H9 (cell line): ENCODE measurements around the gene TMEM267. TPM values are rescaled to one million over a fixed set of nuclear protein-coding genes. Genes with fewer than 3 reads are reported as not detected.

ENCODE experiments used
- DNase-seq: peaks from one replicate; pipeline ENCODE4 v3.0.0-alpha.2; 2017
- H2AFZ ChIP-seq: one replicate; pipeline ENCODE4 v1.6.1; 2013; ENCODE audit warnings: mild to moderate bottlenecking, low read length, control low read depth, moderate library complexity
- H2AK5ac ChIP-seq: 2 replicates; pipeline ENCODE4 v1.6.1; 2013; ENCODE audit warnings: low read length, control low read depth, mixed read lengths; ENCODE audit not compliant: insufficient read length
- H2BK120ac ChIP-seq: one replicate; pipeline ENCODE4 v1.6.1; 2013; ENCODE audit warnings: low read depth, mild to moderate bottlenecking, low read length, control low read depth, inconsistent platforms; ENCODE audit not compliant: poor library complexity, severe bottlenecking
- H2BK12ac ChIP-seq: 2 replicates; pipeline ENCODE4 v1.6.1; 2013; ENCODE audit warnings: low read length, control low read depth, mixed read lengths, low read depth; ENCODE audit not compliant: insufficient read length
- H2BK15ac ChIP-seq: 2 replicates; pipeline ENCODE4 v1.6.1; 2013; ENCODE audit warnings: low read depth, low read length, control low read depth
- H2BK20ac ChIP-seq: one replicate; pipeline ENCODE4 v1.6.1; 2013; ENCODE audit warnings: low read depth, mild to moderate bottlenecking, low read length, control low read depth, inconsistent platforms; ENCODE audit not compliant: poor library complexity, severe bottlenecking
- H2BK5ac ChIP-seq: 2 replicates; pipeline ENCODE4 v1.6.1; 2013; ENCODE audit warnings: low read length, control low read depth, mixed read lengths; ENCODE audit not compliant: insufficient read length
- H3K14ac ChIP-seq: 2 replicates; pipeline ENCODE4 v1.6.1; 2013; ENCODE audit warnings: low read length, control low read depth; ENCODE audit not compliant: insufficient read depth
- H3K18ac ChIP-seq: 2 replicates; pipeline ENCODE4 v1.6.1; 2013; ENCODE audit warnings: low read depth, mild to moderate bottlenecking, mixed read lengths, low read length, control low read depth; ENCODE audit not compliant: insufficient read length
- H3K23ac ChIP-seq: 2 replicates; pipeline ENCODE4 v1.6.1; 2013; ENCODE audit warnings: low read length, control low read depth, mixed read lengths, low read depth; ENCODE audit not compliant: insufficient read length
- H3K23me2 ChIP-seq: 2 replicates; pipeline ENCODE4 v1.6.1; 2013; ENCODE audit warnings: low read depth, mild to moderate bottlenecking, mixed read lengths, low read length, control low read depth; ENCODE audit not compliant: insufficient read length, poor library complexity, severe bottlenecking
- H3K27ac ChIP-seq: 2 replicates; pipeline ENCODE4 v1.5.1; 2013; ENCODE audit warnings: low read length, control low read depth, mixed read lengths, low read depth; ENCODE audit not compliant: insufficient read length
- H3K27me3 ChIP-seq: 2 replicates; pipeline ENCODE4 v1.6.1; 2013; ENCODE audit warnings: low read length, control low read depth, inconsistent platforms; ENCODE audit not compliant: insufficient read depth
- H3K4ac ChIP-seq: 2 replicates; pipeline ENCODE4 v1.6.1; 2013; ENCODE audit warnings: low read depth, mild to moderate bottlenecking, control low read depth, inconsistent platforms, low read length, moderate library complexity
- H3K4me1 ChIP-seq: 2 replicates; pipeline ENCODE4 v1.6.1; 2013; ENCODE audit warnings: low read length, control low read depth, inconsistent platforms; ENCODE audit not compliant: insufficient read depth
- H3K4me2 ChIP-seq: 2 replicates; pipeline ENCODE4 v1.6.1; 2013; ENCODE audit warnings: low read length, control low read depth, mixed read lengths; ENCODE audit not compliant: insufficient read length, insufficient read depth
- H3K56ac ChIP-seq: 2 replicates; pipeline ENCODE4 v1.6.1; 2013; ENCODE audit warnings: low read depth, mild to moderate bottlenecking, mixed read lengths, low read length, control low read depth; ENCODE audit not compliant: insufficient read length
- H3K79me1 ChIP-seq: 2 replicates; pipeline ENCODE4 v1.6.1; 2013; ENCODE audit warnings: low read depth, mild to moderate bottlenecking, moderate library complexity, low read length, control low read depth, inconsistent platforms; ENCODE audit not compliant: insufficient read depth, poor library complexity, severe bottlenecking
- H3K79me2 ChIP-seq: 2 replicates; pipeline ENCODE4 v1.6.1; 2013; ENCODE audit warnings: low read length, control low read depth, inconsistent platforms; ENCODE audit not compliant: insufficient read depth
- H3K9ac ChIP-seq: 2 replicates; pipeline ENCODE4 v1.6.1; 2013; ENCODE audit warnings: low read length, control low read depth, mixed read lengths; ENCODE audit not compliant: insufficient read length; ENCODE audit errors: extremely low read depth
- H3K9me3 ChIP-seq: one replicate; pipeline ENCODE4 v1.6.1; 2013; ENCODE audit warnings: low read depth, low read length, inconsistent platforms; ENCODE audit not compliant: control insufficient read depth
- H3T11ph ChIP-seq: one replicate; pipeline ENCODE4 v1.6.1; 2013; ENCODE audit warnings: mild to moderate bottlenecking, low read length, control low read depth, inconsistent platforms
- H4K20me1 ChIP-seq: one replicate; pipeline ENCODE4 v1.6.1; 2013; ENCODE audit not compliant: control insufficient read depth, insufficient read length, insufficient read depth
- H4K5ac ChIP-seq: 2 replicates; pipeline ENCODE4 v1.6.1; 2013; ENCODE audit warnings: low read depth, mild to moderate bottlenecking, mixed read lengths, low read length, control low read depth; ENCODE audit not compliant: insufficient read length
- H4K8ac ChIP-seq: replicated peaks from 2 replicates; pipeline ENCODE4 v1.6.1; 2013; ENCODE audit warnings: low read length, control low read depth, mixed read lengths, low read depth; ENCODE audit not compliant: insufficient read length
- H4K91ac ChIP-seq: 2 replicates; pipeline ENCODE4 v1.6.1; 2013; ENCODE audit warnings: low read depth, mild to moderate bottlenecking, moderate library complexity, mixed read lengths, low read length, control low read depth; ENCODE audit not compliant: insufficient read length
- H3K27ac Mint-ChIP-seq, 3 experiments: 2 replicates in 2 of 3; 3 replicates in 1 of 3; pipeline ENCODE4 v1.8.0; 2020 to 2021; ENCODE audit warnings: mixed read lengths in 3 of 3, mild to moderate bottlenecking in 1 of 3, moderate library complexity in 1 of 3
- H3K27me3 Mint-ChIP-seq: 2 replicates; pipeline ENCODE4 v1.8.0; 2021; ENCODE audit warnings: low read depth, mild to moderate bottlenecking, moderate library complexity, mixed read lengths
- H3K36me3 Mint-ChIP-seq, 3 experiments: 2 replicates in 2 of 3; 3 replicates in 1 of 3; pipeline ENCODE4 v1.8.0; 2020 to 2021; ENCODE audit warnings: low read depth in 3 of 3, mixed read lengths in 3 of 3; ENCODE audit not compliant: insufficient read depth in 1 of 3
- H3K4me1 Mint-ChIP-seq, 2 experiments: 2 replicates each; pipeline ENCODE4 v1.8.0; 2020; ENCODE audit warnings: mixed read lengths in 2 of 2
- H3K4me3 Mint-ChIP-seq, 2 experiments: 2 replicates in 1 of 2; 3 replicates in 1 of 2; pipeline ENCODE4 v1.8.0; 2020 to 2021; ENCODE audit warnings: mild to moderate bottlenecking in 2 of 2, mixed read lengths in 2 of 2, moderate library complexity in 1 of 2
- H3K9me3 Mint-ChIP-seq, 2 experiments: 2 replicates in 1 of 2; 3 replicates in 1 of 2; pipeline ENCODE4 v1.8.0; 2020; ENCODE audit warnings: mild to moderate bottlenecking in 2 of 2, mixed read lengths in 2 of 2, moderate library complexity in 1 of 2
- WGBS: extraction: QIAGEN DNeasy Blood & Tissue Kit; methylation state at CpG from one replicate; pipeline ENCODE4 v1.1.7; 2013; ENCODE audit warnings: missing lambda C conversion rate, low lambda C conversion rate, mixed read lengths; ENCODE audit not compliant: insufficient read length; ENCODE audit errors: extremely low coverage; 5-methylcytosine and 5-hydroxymethylcytosine counted together
- total RNA-seq: library from RNA; stranded (reverse); gene quantifications from 2 replicates; pipeline ENCODE4 v1.2.1, GENCODE V29; 2021
- TF ChIP-seq, protein P1 (sequence below): fragments of 200-600 bp; sonication (generic); conservative IDR thresholded peaks from 3 replicates; pipeline ENCODE4 v1.8.0; 2021; ENCODE audit warnings: antibody characterized with exemption, mild to moderate bottlenecking

The TMEM267 gene
- total RNA-seq, 1 experiment from 2014 or later: 5.1 TPM

DNA sequence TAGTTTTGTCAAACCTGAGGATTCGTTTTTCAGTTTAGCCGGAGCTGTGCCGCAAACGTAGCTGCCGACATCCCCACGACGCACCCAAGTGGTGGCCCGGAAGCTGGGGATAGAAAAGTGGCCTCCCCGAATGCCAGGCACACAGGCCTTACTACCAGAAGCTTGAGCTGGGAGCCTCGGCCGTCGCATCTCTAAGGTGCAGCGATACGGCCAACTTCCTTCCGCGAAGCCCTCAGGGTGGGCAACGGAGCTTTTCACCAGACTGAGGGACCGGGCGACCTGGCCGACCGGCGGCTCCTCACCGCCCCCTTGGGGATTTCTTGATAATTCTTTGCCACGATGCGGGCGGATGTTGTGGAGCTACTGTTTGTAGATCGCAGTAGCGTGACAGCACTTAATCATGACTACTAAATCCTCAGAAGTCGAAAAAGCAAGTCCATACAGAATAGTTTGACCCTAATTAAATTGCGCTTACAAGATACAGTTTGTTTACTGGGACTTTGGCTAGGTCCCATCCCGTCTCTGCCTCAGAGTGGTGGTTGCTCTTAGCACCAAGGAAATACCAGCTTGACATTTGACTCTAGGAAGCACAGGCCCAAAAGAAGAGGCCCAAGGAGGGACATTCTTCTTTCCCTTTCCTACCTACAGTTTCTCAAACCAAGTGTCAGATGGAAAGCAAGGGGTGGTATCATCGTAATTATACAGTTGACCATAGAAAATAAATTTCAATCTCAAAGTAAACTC is 613 bp upstream of the TMEM267 start:
- WGBS: no CpG with 5 or more reads among the region's 32 CpGs
- no peak overlapping the region; the same call in 1 of the 2 replicates for H3K4ac ChIP-seq
- Mint-ChIP-seq H3K27me3 (no peaks in the 10 kb centered on the region), H3K4me1 (peaks cover 14% of the 10 kb centered on the region in 2 experiments), H3K27ac (peak overlapping the region; percentile 99 to 100 (median 99)), H3K4me3 (peak overlapping the region; percentile 97 to 98), H3K36me3 (peaks cover 0 to 15% (median 2%) of the 10 kb centered on the region in 3 experiments; a peak in 6 of 7 replicates), H3K9me3 (no peaks in the 10 kb centered on the region)
- H2AK5ac ChIP-seq: no peak overlapping the region
- no peak overlapping the region for H4K8ac ChIP-seq
- H3K56ac ChIP-seq: peak overlapping the region; percentile 51
- H3K4me2 ChIP-seq: peak overlapping the region; percentile 85
- H2AFZ ChIP-seq: no peak overlapping the region
- no peak overlapping the region for H2BK12ac ChIP-seq
- H2BK120ac ChIP-seq: no peak overlapping the region
- H3K18ac ChIP-seq: peak overlapping the region; percentile 91
- no peak overlapping the region for H4K91ac ChIP-seq
- no peak overlapping the region for H2BK15ac ChIP-seq
- H3T11ph ChIP-seq: no peak overlapping the region
- H3K27ac ChIP-seq: peak overlapping the region; percentile 65
- no peaks in the 10 kb centered on the region for H3K4me1 ChIP-seq
- H3K23ac ChIP-seq: no peak overlapping the region
- no peaks in the 10 kb centered on the region for H3K27me3 ChIP-seq
- H4K5ac ChIP-seq: peak overlapping the region; percentile 23
- no peaks in the 10 kb centered on the region for H4K20me1 ChIP-seq
- H2BK20ac ChIP-seq: no peak overlapping the region
- H3K14ac ChIP-seq: peak overlapping the region; percentile 95
- no peaks in the 10 kb centered on the region for H3K79me2 ChIP-seq
- DNase-seq: peak; percentile 85
- H2BK5ac ChIP-seq: no peak overlapping the region
- peak overlapping the region; percentile 91 for H3K9ac ChIP-seq
- peaks cover 2% of the 10 kb centered on the region for H3K23me2 ChIP-seq
- H3K9me3 ChIP-seq: no peaks in the 10 kb centered on the region
- no peaks in the 10 kb centered on the region for H3K79me1 ChIP-seq
- TF ChIP-seq, protein P1, sequence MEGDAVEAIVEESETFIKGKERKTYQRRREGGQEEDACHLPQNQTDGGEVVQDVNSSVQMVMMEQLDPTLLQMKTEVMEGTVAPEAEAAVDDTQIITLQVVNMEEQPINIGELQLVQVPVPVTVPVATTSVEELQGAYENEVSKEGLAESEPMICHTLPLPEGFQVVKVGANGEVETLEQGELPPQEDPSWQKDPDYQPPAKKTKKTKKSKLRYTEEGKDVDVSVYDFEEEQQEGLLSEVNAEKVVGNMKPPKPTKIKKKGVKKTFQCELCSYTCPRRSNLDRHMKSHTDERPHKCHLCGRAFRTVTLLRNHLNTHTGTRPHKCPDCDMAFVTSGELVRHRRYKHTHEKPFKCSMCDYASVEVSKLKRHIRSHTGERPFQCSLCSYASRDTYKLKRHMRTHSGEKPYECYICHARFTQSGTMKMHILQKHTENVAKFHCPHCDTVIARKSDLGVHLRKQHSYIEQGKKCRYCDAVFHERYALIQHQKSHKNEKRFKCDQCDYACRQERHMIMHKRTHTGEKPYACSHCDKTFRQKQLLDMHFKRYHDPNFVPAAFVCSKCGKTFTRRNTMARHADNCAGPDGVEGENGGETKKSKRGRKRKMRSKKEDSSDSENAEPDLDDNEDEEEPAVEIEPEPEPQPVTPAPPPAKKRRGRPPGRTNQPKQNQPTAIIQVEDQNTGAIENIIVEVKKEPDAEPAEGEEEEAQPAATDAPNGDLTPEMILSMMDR: peak; percentile 80
